Stimulated activated naive B cell treated with anti-CD40 and anti-IgM and Interleukin-4, amounts not matched to agents 10 μg/mL and 1 μg/mL and 100 μg/mL, for 72 hours (primary cell): Measurements from ENCODE around the gene SLC39A13.

Experiments used
- ATAC-seq, 2 donors: fragments of 150-1000 bp; cut with Tn5 transposase; replicated peaks; 2 replicates each; pipeline ENCODE4 v1.10.0; 2021; ENCODE audit warnings: moderate library complexity in 1 of 2
- DNase-seq: peaks from one replicate; pipeline ENCODE4 v3.0.0; 2021
- H3K27ac Mint-ChIP-seq: one replicate; pipeline ENCODE4 v1.8.0; 2022; ENCODE audit warnings: mild to moderate bottlenecking, mixed read lengths
- H3K27me3 Mint-ChIP-seq, 2 donors: one replicate each; pipeline ENCODE4 v1.8.0; 2022; ENCODE audit warnings: mixed read lengths in 2 of 2
- H3K36me3 Mint-ChIP-seq, 2 donors: one replicate each; pipeline ENCODE4 v1.8.0; 2022; ENCODE audit warnings: mixed read lengths in 2 of 2, mild to moderate bottlenecking in 1 of 2
- H3K4me1 Mint-ChIP-seq, 2 donors: one replicate each; pipeline ENCODE4 v1.8.0; 2022; ENCODE audit warnings: mixed read lengths in 2 of 2, mild to moderate bottlenecking in 1 of 2
- H3K4me3 Mint-ChIP-seq, 2 donors: one replicate each; pipeline ENCODE4 v1.8.0; 2022; ENCODE audit warnings: mild to moderate bottlenecking in 2 of 2, mixed read lengths in 2 of 2, moderate library complexity in 1 of 2
- H3K9me3 Mint-ChIP-seq, 2 donors: one replicate each; pipeline ENCODE4 v1.8.0; 2022; ENCODE audit warnings: mixed read lengths in 2 of 2, mild to moderate bottlenecking in 1 of 2

Gene SLC39A13

DNA sequence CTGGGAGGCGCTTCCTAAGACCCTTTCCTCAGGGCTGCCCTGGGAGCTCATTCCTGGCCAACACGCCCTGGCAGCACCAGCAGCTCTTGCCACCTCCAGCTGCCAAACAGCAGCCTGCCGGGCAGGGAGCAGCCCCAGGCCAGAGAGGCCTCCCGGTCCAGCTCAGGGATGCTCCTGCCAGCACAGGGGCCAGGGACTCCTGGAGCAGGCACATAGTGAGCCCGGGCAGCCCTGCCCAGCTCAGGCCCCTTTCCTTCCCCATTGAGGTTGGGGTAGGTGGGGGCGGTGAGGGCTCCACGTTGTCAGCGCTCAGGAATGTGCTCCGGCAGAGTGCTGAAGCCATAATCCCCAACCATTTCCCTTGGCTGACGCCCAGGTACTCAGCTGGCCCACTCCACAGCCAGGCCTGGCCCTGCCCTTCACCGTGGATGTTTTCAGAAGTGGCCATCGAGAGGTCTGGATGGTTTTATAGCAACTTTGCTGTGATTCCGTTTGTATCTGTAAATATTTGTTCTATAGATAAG is 7.6 kb downstream of the SLC39A13 start:
- Mint-ChIP-seq H3K4me3 (no peak overlapping the region), H3K36me3 (peaks cover 46 to 66% of the 10 kb centered on the region in 2 donors)
- no peak for DNase-seq

DNA sequence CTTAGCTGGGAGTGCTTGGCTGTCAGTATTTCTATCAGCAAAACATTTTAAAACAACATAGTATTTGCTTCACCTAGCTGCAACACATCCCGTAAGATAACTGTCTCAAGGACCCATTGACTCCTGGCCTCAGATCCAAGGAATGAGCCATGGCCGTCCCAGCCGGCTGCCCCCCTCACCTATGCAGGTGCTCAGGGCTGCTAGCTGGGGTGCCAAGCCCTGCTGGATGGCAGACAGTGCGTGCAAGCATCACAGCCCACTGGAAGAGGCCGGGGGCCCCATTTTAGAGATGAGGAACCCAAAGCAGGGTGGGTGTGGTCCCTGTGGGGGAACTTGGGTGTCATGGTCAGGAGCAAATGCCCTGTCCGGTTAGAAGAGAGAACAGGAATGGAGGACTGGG is 9.3 kb downstream of the SLC39A13 start:
- peaks cover 47 to 69% of the 10 kb centered on the region in 2 donors for H3K36me3 Mint-ChIP-seq
- H3K9me3 Mint-ChIP-seq = no peaks in the 10 kb centered on the region
- DNase-seq = no peak
- peaks cover 5 to 32% of the 10 kb centered on the region in 2 donors for H3K4me1 Mint-ChIP-seq
- H3K27me3 Mint-ChIP-seq = no peaks in the 10 kb centered on the region
- H3K4me3 Mint-ChIP-seq = no peak overlapping the region
- peak overlapping the region; percentile 80 for H3K27ac Mint-ChIP-seq
- no peak for ATAC-seq

More for the DNA sequence above, 7.6 kb downstream of the SLC39A13 start:
- peaks cover 5 to 39% of the 10 kb centered on the region in 2 donors for H3K4me1 Mint-ChIP-seq
- H3K27me3 Mint-ChIP-seq = no peaks in the 10 kb centered on the region
- no peak for ATAC-seq
- peak overlapping the region; percentile 79 for H3K27ac Mint-ChIP-seq
- H3K9me3 Mint-ChIP-seq = no peaks in the 10 kb centered on the region

DNA sequence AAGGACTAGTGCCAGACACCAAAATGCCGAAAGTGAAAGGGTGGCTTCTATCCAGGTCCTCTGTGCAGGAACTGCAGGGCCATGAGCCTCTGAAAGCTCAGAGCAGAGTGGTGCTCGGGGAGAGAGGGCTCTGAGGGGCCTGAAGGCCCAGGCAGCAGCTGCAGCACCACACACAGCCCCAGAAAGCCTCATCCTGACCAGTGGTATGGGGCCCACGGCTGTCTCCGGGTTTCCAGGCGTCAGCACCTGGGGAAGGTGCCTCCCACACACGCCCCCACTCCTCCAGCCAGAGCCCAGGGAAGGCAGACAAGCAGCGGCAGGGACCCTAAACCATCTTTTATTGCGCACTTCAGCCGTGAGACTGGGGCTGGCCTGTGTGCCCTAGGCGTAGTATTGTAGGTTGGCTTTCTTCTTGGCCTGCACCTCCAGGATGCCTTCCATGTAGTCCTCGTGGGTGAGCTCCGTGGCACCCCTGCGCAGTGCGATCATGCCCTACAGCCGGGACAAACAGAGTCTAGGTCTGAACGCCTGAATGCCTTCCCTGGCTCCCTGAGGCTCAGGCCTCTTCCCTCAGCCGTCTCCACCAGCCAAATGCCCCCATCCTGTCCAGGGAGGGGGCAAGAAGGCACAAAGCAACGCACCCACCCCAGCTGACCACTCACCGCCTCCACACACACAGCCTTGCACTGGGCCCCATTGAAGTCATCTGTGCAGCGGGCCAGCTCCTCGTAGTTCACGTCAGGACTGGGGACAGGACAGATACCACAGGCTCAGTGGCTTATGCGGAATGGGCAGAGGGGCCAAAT is 10.3 kb downstream of the SLC39A13 start:
- no peak for DNase-seq
- Mint-ChIP-seq H3K36me3 (peaks cover 47 to 66% of the 10 kb centered on the region in 2 donors), H3K27ac (peak overlapping the region; percentile 80)

DNA sequence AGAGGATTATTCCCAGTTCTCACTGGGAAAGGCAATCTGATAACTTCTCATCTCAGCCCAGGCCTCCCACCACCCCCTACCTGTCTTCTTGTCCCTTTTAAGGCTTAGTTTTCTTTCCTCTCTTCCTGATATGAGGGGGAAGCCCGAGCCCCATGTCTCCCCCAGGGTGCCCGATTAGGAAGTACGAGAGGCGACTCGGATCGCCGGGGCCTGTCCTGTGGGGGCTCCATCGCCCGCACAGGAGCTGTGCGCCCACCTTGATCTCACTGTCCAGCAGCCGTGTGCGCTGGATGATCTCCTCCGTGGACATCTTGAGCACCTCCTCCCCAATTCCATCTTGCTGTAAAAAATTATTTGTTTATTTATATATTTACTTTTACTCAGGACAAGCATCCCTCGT is 17.2 kb downstream of the SLC39A13 start:
- H3K4me1 Mint-ChIP-seq = peaks cover 18 to 27% of the 10 kb centered on the region in 2 donors
- H3K4me3 Mint-ChIP-seq = peak overlapping the region; percentile 95 to 100
- no peak for ATAC-seq
- no peaks in the 10 kb centered on the region for H3K27me3 Mint-ChIP-seq
- peaks cover 32 to 40% of the 10 kb centered on the region in 2 donors for H3K36me3 Mint-ChIP-seq
- H3K9me3 Mint-ChIP-seq = no peaks in the 10 kb centered on the region
- no peak for DNase-seq
- H3K27ac Mint-ChIP-seq = peak overlapping the region; percentile 100

More for the DNA sequence above, 10.3 kb downstream of the SLC39A13 start:
- no peaks in the 10 kb centered on the region for H3K27me3 Mint-ChIP-seq
- peaks cover 4 to 32% of the 10 kb centered on the region in 2 donors for H3K4me1 Mint-ChIP-seq
- H3K9me3 Mint-ChIP-seq = no peaks in the 10 kb centered on the region
- no peak for ATAC-seq
- H3K4me3 Mint-ChIP-seq = no peak overlapping the region

DNA sequence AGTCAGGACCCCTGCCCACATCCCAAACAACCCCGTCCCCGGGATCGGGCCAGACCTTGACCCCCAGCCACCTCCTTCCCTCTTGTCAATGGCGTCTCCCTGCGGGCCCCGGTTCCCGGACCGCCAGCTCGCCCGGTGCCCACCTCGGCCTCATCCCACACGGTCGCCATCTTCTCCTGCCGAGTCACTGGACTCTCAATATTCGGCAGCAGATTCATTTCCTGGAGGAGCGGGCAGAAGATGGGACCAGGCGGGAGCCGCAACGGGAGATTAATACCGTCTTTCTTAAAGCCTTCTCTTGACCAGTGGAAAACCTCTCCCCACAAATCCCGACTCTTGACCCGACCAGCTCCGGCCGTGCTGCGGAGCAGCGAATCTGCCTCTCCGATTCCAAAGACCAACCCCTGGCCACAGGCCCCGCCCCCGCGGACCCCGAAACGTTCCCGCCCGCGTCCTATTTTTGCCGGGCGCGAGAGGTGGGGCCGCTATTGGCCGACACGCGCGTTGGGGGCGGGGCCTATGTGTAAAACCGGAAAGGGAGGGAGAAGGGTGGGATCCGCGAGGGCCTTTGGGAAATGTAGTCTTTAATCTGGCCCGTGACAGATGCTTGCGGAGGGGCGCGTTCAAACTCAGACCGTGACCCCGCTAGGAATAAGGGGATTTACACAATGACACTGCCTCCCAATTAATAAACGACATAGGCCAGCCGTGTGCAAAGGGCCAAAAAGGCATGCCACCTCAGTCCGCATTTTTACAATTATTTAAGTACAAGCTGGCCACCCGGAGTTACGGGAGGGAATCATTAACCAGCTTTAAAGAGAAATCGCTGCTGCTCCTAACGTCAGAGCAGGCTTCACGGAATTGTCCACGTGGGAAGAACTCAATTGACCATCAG is 17.9 kb downstream of the SLC39A13 start, which contains the start of gene PSMC3:
Gene PSMC3 (minus strand): TSS at position 378 of the 895 bp plus-strand sequence. CDS start 160 bp downstream, at position 218.
- DNase-seq (peak; percentile 95), ATAC-seq (peak; percentile 93)
- H3K9me3 Mint-ChIP-seq = no peaks in the 10 kb centered on the region
- H3K27ac Mint-ChIP-seq = peak within 1 kb of the TSS; percentile 100
- no peaks in the 10 kb centered on the region for H3K27me3 Mint-ChIP-seq
- peaks cover 30 to 34% of the 10 kb centered on the region in 2 donors for H3K36me3 Mint-ChIP-seq
- H3K4me1 Mint-ChIP-seq = peaks cover 18 to 27% of the 10 kb centered on the region in 2 donors
- peak within 1 kb of the TSS; percentile 95 to 100 for H3K4me3 Mint-ChIP-seq

DNA sequence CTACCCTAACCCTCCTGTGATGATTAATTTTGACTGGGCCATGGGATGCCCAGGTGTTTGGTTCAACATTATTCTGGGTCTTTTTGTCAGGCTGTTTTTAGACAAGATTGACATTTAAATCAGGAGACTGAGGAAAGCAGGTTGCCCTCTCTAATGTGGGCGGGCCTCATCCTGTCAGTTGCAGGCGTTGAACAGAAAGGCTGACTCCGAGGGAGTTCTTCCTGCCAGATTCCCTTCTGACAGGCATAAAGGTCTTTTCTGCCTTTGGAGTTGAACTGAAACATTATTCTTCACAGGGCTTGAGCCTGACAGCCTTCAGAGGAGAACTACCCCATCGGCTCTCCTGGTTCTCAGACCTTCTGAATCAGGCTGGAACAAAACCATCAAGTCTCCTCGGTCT is 22.1 kb downstream of the SLC39A13 start:
- ATAC-seq = no peak
- H3K27me3 Mint-ChIP-seq = no peaks in the 10 kb centered on the region
- no peak overlapping the region for H3K4me3 Mint-ChIP-seq
- no peak for DNase-seq
- peaks cover 6 to 9% of the 10 kb centered on the region in 2 donors for H3K36me3 Mint-ChIP-seq
- H3K27ac Mint-ChIP-seq = no peak overlapping the region
- H3K9me3 Mint-ChIP-seq = no peaks in the 10 kb centered on the region
- H3K4me1 Mint-ChIP-seq = peaks cover 3 to 8% of the 10 kb centered on the region in 2 donors

DNA sequence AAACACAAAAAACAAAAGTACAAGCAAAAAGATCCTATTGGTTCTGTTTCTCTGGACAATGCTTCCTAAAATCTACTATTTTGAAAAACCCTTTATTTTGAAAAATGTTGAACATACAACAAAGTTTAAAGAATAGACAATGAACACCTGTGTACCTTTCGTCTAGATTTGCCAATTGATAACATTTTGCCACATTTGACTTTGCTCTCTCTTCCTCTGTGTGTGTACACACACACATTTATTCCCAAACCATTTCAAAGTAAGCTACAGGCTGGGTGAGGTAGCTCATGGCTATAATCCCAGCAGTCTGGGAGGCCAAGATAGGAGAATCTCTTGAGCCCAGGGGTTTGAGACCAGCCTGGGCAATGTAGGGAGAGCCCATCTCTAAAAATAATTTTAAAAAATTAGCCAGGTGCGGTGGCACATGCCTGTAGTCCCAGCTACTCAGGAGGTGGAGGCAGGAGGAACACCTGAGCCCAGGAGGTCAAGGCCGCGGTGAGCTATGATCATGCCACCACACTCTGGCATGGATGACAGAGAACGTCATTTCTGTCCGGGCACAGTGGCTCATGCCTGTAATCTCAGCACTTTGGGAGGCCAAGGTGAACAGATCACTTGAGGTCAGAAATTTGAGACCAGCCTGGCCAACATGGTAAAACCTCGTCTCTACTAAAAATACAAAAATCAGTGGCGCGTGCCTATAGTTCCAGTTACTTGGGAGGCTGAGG is 23.1 kb downstream of the SLC39A13 start:
- ATAC-seq = no peak
- no peak for DNase-seq
- H3K9me3 Mint-ChIP-seq = no peaks in the 10 kb centered on the region
- H3K4me3 Mint-ChIP-seq = no peak overlapping the region
- H3K36me3 Mint-ChIP-seq = no peaks in the 10 kb centered on the region
- no peaks in the 10 kb centered on the region for H3K4me1 Mint-ChIP-seq
- H3K27ac Mint-ChIP-seq = no peak overlapping the region
- H3K27me3 Mint-ChIP-seq = no peaks in the 10 kb centered on the region

DNA sequence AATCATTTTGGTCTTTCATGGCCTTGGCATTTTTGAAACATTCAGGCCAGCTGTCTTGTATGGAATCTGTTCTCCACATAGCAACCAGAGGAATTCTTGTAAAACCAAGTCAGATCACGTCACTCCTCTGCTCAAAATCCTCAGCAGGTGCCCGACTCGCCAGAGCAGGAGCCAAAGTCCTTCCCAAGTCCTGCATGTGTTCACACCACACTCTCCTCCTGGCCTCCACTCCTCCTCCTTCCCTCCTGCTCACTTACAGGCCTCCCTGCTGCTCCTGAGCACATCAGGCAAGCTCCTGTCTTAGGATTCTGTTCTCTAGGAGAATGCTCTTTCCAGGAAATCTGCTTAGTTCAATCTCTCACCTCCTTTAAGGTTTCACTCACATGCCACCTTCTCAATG is 24.8 kb downstream of the SLC39A13 start:
- no peaks in the 10 kb centered on the region for H3K36me3 Mint-ChIP-seq
- no peaks in the 10 kb centered on the region for H3K27me3 Mint-ChIP-seq
- no peaks in the 10 kb centered on the region for H3K4me1 Mint-ChIP-seq
- no peak overlapping the region for H3K27ac Mint-ChIP-seq
- no peak overlapping the region for H3K4me3 Mint-ChIP-seq
- DNase-seq (no peak), ATAC-seq (no peak)
- H3K9me3 Mint-ChIP-seq = no peaks in the 10 kb centered on the region

DNA sequence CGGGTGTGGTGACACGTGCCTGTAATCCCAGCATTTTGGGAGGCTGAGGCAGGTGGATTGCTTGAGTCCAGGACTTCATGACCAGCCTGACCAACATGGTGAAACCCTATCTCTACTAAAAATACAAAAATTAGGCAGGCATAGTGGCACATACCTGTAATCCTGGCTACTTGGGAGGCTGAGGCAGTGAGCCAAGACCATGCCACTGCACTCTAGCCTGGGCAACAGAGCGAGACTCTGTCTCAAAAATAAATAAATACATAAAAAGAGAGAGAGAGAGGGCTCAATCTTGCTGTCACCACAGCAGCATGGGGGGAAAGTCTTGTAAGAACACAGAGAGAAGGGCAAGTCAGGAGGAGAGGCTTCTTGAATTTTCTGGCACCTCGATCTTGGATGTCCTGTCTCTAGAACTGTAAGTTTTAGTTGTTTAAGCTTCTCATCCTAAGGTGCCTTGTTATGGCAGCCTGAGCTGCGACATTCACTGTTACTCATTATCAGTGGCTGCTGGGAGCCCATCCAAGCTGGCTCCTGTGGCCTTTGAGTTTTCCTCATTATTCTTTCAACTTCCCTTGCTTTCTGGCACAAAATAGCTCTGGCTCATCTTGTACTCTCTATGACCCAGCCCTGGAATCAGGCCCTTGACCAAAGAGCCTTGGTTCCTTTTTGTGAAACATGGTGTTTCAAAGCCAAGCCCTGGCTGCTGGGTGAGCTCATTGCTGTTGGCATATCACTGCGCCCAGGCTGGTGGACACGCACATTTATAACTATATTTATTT is 25.8 kb downstream of the SLC39A13 start:
- ATAC-seq (no peak), DNase-seq (no peak)
- Mint-ChIP-seq H3K27me3 (no peaks in the 10 kb centered on the region), H3K36me3 (no peaks in the 10 kb centered on the region), H3K4me1 (no peaks in the 10 kb centered on the region), H3K4me3 (no peak overlapping the region), H3K27ac (peak overlapping the region; percentile 52), H3K9me3 (no peaks in the 10 kb centered on the region)

DNA sequence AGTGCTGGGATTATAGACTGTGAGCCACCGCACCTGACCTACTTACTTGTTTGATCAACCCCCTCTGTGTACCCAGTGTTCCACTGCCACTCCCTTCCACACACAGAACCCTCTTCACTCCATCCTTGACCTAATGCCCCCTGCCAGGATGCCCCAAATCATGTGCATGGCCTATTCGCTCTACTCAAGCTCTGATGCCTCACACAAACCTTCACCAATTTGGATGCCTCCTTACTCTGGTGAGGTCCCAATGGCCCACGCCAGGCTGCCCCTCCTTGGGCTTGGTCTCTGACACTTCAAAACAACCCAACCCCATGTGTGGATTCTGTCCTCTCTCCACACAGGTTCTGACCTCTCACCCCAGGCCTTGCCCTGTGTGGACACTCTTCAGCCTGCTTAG is 27.3 kb downstream of the SLC39A13 start:
- H3K4me1 Mint-ChIP-seq = no peaks in the 10 kb centered on the region
- H3K4me3 Mint-ChIP-seq = no peak overlapping the region
- H3K36me3 Mint-ChIP-seq = no peaks in the 10 kb centered on the region
- DNase-seq (no peak), ATAC-seq (no peak)
- H3K9me3 Mint-ChIP-seq = no peaks in the 10 kb centered on the region
- no peaks in the 10 kb centered on the region for H3K27me3 Mint-ChIP-seq
- H3K27ac Mint-ChIP-seq = no peak overlapping the region

DNA sequence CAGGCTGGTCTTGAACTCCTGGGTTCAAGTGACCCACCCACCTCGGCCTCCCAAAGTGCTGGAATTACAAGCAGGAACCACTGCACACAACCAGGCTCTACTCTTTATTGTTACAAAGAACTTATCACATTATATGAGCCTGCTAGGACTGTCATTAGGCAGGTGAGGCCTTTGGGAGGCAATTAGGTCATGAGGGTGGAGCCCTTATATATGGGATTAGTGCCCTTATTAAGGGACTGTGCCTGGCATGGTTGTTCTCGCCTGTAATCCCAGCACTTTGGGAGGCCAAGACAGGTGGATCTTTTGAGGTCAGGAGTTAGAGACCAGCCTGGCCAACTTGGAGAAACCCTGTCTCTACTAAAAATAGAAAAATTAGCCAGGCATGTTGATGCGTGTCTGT is 28.3 kb downstream of the SLC39A13 start:
- no peak for DNase-seq
- no peak overlapping the region for H3K27ac Mint-ChIP-seq
- no peaks in the 10 kb centered on the region for H3K36me3 Mint-ChIP-seq
- no peaks in the 10 kb centered on the region for H3K4me1 Mint-ChIP-seq
- no peaks in the 10 kb centered on the region for H3K9me3 Mint-ChIP-seq
- ATAC-seq = no peak
- no peak overlapping the region for H3K4me3 Mint-ChIP-seq
- no peaks in the 10 kb centered on the region for H3K27me3 Mint-ChIP-seq

DNA sequence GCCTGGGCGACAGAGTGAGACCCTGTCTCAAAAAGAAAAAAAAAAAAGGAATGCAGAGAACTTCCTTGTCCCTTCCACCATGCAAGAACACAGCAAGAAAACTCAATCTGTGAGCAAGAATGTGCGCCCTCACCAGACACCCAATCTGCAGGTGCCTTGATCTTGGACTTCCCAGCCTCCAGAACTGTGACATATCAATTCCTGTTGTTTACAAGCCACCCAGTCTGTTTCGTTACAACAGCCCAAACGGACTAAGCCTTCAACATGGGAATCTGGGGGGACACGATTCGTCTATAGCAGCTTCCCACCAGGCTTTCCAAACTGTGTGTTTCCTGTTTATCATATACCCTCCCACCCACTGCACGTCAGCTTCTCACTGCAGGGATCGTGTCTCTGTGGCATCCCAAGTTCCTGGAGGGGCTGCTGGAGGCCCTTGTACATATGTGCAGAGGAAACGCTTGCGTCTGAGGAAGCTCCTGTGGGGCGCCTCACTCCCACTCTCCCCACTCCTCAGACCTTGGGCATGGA is 28.9 kb downstream of the SLC39A13 start:
- Mint-ChIP-seq H3K4me1 (no peaks in the 10 kb centered on the region), H3K27me3 (no peaks in the 10 kb centered on the region), H3K4me3 (no peak overlapping the region), H3K27ac (no peak overlapping the region), H3K9me3 (no peaks in the 10 kb centered on the region), H3K36me3 (no peaks in the 10 kb centered on the region)
- ATAC-seq = no peak
- no peak for DNase-seq

DNA sequence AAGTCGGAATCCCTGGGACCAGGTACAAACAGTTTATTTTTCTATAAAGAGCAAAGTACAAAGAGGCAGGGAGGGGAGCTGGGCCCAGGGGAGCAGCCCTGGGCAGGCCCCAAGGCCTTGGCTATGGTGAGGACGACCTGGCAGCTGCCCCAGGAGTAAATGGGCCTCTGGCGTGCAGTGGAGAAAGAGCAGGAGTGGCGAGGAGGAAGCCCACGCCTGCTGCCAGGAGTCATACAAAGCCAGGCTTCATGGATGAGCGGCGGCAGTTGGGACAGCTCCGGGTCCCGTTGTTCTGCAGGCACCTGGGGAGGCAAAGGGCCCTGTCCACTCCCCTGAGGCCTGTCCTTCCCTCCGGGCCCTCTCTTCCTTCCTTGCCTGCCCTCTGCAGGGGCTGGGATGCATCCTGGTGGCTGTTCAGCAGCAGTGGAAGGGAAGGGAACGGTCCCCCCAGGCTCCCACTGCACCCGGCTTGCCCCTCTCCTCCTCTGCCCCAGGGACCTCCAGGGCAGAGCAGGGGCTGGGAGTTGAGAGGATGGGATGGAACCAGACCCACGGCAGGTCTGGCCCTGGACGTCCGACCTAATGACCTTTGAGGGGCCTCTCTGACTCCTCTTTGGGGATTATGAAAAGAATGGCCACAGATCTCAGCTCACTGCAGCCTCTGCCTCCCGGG is 29.5 kb downstream of the SLC39A13 start:
- H3K9me3 Mint-ChIP-seq = no peaks in the 10 kb centered on the region
- H3K27ac Mint-ChIP-seq = no peak overlapping the region
- no peak overlapping the region for H3K4me3 Mint-ChIP-seq
- no peaks in the 10 kb centered on the region for H3K27me3 Mint-ChIP-seq
- H3K4me1 Mint-ChIP-seq = no peaks in the 10 kb centered on the region
- no peak for DNase-seq
- no peak for ATAC-seq
- H3K36me3 Mint-ChIP-seq = no peaks in the 10 kb centered on the region
